GM12864 (cell line): ENCODE data around the gene EML3.

ENCODE experiments used
- DNase-seq: peaks from one replicate; pipeline ENCODE4 v3.0.0-alpha.2; 2011; ENCODE audit warnings: low read depth
- H3K4me3 ChIP-seq: 2 replicates; pipeline ENCODE4 v1.5.1; 2011; ENCODE audit warnings: mild to moderate bottlenecking, low read depth, low read length, control low read depth
- TF ChIP-seq, protein P1 (sequence below): IDR thresholded peaks from 2 replicates; pipeline ENCODE4 v1.5.1; 2011; ENCODE audit warnings: low read depth, mild to moderate bottlenecking, moderate library complexity, low read length, control low read depth, inconsistent platforms; ENCODE audit errors: missing control alignments

The EML3 gene

GRCh38 chr11:62602141-62603071 lies 10.2 kb downstream of the EML3 start:
- TF ChIP-seq, protein P1, sequence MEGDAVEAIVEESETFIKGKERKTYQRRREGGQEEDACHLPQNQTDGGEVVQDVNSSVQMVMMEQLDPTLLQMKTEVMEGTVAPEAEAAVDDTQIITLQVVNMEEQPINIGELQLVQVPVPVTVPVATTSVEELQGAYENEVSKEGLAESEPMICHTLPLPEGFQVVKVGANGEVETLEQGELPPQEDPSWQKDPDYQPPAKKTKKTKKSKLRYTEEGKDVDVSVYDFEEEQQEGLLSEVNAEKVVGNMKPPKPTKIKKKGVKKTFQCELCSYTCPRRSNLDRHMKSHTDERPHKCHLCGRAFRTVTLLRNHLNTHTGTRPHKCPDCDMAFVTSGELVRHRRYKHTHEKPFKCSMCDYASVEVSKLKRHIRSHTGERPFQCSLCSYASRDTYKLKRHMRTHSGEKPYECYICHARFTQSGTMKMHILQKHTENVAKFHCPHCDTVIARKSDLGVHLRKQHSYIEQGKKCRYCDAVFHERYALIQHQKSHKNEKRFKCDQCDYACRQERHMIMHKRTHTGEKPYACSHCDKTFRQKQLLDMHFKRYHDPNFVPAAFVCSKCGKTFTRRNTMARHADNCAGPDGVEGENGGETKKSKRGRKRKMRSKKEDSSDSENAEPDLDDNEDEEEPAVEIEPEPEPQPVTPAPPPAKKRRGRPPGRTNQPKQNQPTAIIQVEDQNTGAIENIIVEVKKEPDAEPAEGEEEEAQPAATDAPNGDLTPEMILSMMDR, result no peak
- no peak for DNase-seq
- peak overlapping the region; percentile 57 for H3K4me3 ChIP-seq

- DNase-seq, result peak; percentile 97
- peak within 1 kb of the TSS; percentile 95 for H3K4me3 ChIP-seq
- TF ChIP-seq, protein P1, result no peak
Observed at GRCh38 chr11:62601372-62602140, 11.0 kb downstream of the EML3 start, which contains the start of gene MTA2. TSS of gene MTA2 (minus strand) at chr11:62601865. CDS start at chr11:62601450, 415 bp downstream.

- TF ChIP-seq, protein P1, result no peak
- H3K4me3 ChIP-seq, result peak overlapping the region; percentile 95
- DNase-seq, result no peak
Observed at GRCh38 chr11:62601122-62601371, 11.5 kb downstream of the EML3 start.

DNA sequence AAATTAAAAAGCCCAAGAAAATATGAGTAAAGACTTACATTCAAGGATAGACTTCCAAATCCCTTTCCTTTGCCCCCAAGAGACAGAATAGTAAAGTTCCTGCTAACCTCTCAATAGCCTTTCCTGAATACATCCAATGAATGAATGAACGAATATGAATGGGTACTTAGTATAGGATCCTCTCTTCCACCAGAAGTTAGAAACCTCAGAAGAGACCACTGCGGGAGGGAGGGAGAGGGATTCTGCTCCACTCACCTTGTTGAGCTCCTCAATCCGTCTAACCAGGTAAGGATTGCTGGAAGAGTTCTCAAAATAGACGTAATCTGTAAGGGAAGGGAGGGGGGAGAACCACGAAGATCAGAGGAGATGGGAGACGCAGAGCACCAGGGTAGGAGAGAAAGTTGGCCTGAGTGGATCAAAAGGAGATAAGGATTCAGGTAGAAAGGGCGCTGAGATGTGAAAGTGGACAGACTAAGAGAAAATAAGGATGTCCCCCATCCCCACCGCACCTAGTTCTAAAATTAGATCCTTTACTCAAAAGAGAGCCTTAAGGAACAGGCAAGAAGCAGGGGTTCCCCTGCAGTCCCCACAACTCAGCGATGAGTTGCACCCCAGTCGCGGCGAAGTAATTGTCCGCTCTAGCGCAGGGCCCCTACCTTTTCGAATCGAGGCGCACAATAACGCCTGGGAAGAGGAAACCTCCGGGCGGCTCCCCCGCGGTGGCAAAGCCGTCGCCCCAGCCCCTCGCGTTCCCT lies 12.0 kb downstream of the EML3 start:
- peak overlapping the region; percentile 95 for H3K4me3 ChIP-seq
- TF ChIP-seq, protein P1, result no peak
- no peak for DNase-seq

DNA sequence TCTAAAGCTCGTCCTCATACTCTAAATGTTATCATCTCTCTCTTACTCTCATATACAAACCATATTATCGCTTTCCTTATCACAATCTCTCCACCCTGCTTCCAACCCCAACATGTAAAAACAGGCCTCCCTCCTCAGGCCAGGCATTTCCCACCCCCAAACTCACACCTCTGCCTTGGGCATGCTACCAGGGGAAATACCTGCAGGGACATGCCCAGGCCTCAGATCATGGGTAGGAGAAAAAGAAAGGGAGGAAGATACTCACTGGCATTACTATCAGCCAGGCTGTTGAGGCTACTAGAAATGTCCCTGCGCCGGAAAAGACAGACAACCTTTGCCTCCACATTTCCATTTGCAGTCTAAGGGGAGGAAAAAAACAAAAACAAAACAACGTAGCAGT lies 12.7 kb downstream of the EML3 start:
- H3K4me3 ChIP-seq, result peak overlapping the region; percentile 95
- TF ChIP-seq, protein P1, result no peak
- DNase-seq, result no peak

GRCh38 chr11:62599069-62599696 lies 13.4 kb downstream of the EML3 start:
- H3K4me3 ChIP-seq, result peak overlapping the region; percentile 95
- DNase-seq, result peak; percentile 99
- TF ChIP-seq, protein P1, result no peak
